Lower lobe of right lung (tissue), 2 donors: Measurements from ENCODE around the gene MT4. TPM values are rescaled to one million over a fixed set of nuclear protein-coding genes. Genes with fewer than 3 reads are reported as not detected.

ENCODE experiments used
- ATAC-seq, 2 donors: fragments of 200-7000 bp; cut with Tn5 transposase; one replicate each; pipeline ENCODE4 v1.9.1; 2020 to 2022; ENCODE audit warnings: mild to moderate bottlenecking in 2 of 2, moderate library complexity in 2 of 2
- DNase-seq: peaks from one replicate; pipeline ENCODE4 v3.0.0-alpha.2; 2020
- H3K27ac ChIP-seq: fragments of 200-600 bp; one replicate; pipeline ENCODE4 v1.8.0; 2022
- H3K27me3 ChIP-seq: fragments of 200-600 bp; one replicate; pipeline ENCODE4 v1.8.0; 2022; ENCODE audit warnings: low read depth
- H3K36me3 ChIP-seq: fragments of 200-600 bp; one replicate; pipeline ENCODE4 v1.8.0; 2022; ENCODE audit warnings: mild to moderate bottlenecking
- H3K4me1 ChIP-seq: fragments of 200-600 bp; one replicate; pipeline ENCODE4 v1.8.0; 2022
- H3K4me3 ChIP-seq: fragments of 200-600 bp; one replicate; pipeline ENCODE4 v1.8.0; 2022; ENCODE audit warnings: mild to moderate bottlenecking
- H3K9me3 ChIP-seq: fragments of 200-600 bp; one replicate; pipeline ENCODE4 v1.8.0; 2022
- intact Hi-C: fragments of 100-400 bp; cut with DNase I; formaldehyde crosslinking; loops from one replicate; pipeline ENCODE4 v1.11.0; 2022
- total RNA-seq: library from RNA; stranded (reverse); fragmentation: NEBNext Ultra II Directional; extraction: Animal tissue kit (Norgen Biotek cat#: 25700); gene quantifications from one replicate; pipeline ENCODE4 v1.2.1, GENCODE V29; 2021
- TF ChIP-seq, protein P1 (sequence below): fragments of 200-600 bp; IDR thresholded peaks from one replicate; pipeline ENCODE4 v1.8.0; 2022; ENCODE audit warnings: antibody characterized with exemption, mild to moderate bottlenecking
- donor health status: DM: no; HTN: yes; CAD: no; lungs with severe emphysema.

Gene MT4
- total RNA-seq, 1 donor from 2014 or later = not detected

DNA sequence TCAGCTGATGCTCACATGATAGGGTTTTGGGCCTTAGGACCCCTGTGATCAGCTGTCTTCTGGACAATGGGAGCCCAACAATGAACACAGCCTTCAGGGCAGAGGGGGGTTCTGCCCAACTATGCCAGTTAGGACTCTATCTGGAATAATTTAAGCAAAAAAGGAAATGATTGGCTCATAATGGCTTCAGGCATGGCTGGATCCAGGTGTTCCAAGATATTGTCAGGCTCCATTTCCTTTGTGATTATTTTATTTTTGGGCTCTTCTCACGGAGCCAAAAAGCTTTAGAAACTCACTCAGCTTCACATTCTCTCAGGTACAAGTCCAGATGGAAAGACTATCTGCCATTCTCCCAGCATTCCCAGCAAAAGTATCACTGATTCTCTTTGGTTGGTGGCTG is 40.6 kb downstream of the MT4 start:
- no peak for ATAC-seq
- Histone ChIP-seq H3K27me3 (no peaks in the 10 kb centered on the region), H3K4me1 (peaks cover 39% of the 10 kb centered on the region), H3K4me3 (no peak overlapping the region), H3K9me3 (no peaks in the 10 kb centered on the region), H3K27ac (peak overlapping the region; percentile 96), H3K36me3 (no peaks in the 10 kb centered on the region)
- TF ChIP-seq, protein P1, sequence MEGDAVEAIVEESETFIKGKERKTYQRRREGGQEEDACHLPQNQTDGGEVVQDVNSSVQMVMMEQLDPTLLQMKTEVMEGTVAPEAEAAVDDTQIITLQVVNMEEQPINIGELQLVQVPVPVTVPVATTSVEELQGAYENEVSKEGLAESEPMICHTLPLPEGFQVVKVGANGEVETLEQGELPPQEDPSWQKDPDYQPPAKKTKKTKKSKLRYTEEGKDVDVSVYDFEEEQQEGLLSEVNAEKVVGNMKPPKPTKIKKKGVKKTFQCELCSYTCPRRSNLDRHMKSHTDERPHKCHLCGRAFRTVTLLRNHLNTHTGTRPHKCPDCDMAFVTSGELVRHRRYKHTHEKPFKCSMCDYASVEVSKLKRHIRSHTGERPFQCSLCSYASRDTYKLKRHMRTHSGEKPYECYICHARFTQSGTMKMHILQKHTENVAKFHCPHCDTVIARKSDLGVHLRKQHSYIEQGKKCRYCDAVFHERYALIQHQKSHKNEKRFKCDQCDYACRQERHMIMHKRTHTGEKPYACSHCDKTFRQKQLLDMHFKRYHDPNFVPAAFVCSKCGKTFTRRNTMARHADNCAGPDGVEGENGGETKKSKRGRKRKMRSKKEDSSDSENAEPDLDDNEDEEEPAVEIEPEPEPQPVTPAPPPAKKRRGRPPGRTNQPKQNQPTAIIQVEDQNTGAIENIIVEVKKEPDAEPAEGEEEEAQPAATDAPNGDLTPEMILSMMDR = no peak
- intact Hi-C loops = no loop called here
- no peak for DNase-seq

DNA sequence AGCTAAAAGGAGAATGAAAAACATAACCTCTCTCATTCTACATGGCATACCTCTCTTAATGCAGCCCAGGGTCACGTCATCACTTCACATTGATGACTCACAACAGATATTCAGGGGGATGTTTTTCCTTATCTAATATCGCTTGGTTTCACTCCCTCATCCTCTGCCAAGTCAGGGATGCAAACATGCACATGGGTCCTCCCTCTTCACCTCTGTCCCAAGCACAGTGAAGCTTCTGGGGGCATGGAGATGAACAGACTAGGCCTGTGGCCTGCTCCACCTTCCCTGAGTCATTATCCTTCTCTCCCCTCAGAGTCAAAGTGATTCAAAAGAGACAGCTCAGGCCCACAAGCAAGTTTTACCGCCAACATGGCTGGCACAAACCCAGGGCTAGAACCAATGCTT is 41.2 kb downstream of the MT4 start:
- H3K36me3 ChIP-seq = no peaks in the 10 kb centered on the region
- no peak for DNase-seq
- H3K4me3 ChIP-seq = no peak overlapping the region
- intact Hi-C loops = no loop called here
- H3K27me3 ChIP-seq = no peaks in the 10 kb centered on the region
- no peak for ATAC-seq
- TF ChIP-seq, protein P1 = no peak
- peak overlapping the region; percentile 96 for H3K27ac ChIP-seq
- peaks cover 45% of the 10 kb centered on the region for H3K4me1 ChIP-seq
- H3K9me3 ChIP-seq = no peaks in the 10 kb centered on the region

DNA sequence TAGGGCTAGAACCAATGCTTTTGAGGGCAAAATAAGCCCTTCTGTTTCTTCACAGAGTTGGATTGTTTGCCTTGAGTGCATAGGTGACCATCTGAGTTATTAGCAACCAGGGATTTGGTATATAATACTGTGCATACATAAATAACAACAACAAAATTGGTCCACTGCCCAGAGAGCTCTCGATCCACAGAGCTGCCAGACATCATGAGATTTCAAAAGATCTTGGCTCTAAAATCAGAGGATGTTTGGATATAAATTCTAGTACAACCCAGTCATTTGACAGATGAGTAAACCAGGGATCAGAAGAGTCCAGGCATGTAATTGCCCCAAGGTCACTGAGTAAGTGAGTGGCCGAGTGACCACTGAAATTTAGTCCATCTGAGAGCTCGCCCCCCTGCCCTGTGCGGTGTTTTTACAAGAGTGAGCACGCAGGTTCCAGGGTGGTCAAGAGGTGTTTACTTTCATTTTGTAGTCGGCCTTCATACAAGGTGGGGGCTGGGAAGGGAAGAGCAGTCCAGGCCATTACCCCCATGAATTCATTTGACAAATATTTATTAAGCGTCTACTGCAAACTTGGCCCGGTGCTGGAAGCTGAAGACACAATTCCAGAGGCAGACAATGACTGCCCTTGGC is 41.7 kb downstream of the MT4 start:
- H3K36me3 ChIP-seq = no peaks in the 10 kb centered on the region
- no peaks in the 10 kb centered on the region for H3K27me3 ChIP-seq
- H3K4me1 ChIP-seq = peaks cover 51% of the 10 kb centered on the region
- no peaks in the 10 kb centered on the region for H3K9me3 ChIP-seq
- intact Hi-C loops = no loop called here
- H3K4me3 ChIP-seq = peak overlapping the region; percentile 12
- DNase-seq (no peak), ATAC-seq (peak in 1 of 2 donors; percentile 0)
- TF ChIP-seq, protein P1 = no peak
- peak overlapping the region; percentile 96 for H3K27ac ChIP-seq

DNA sequence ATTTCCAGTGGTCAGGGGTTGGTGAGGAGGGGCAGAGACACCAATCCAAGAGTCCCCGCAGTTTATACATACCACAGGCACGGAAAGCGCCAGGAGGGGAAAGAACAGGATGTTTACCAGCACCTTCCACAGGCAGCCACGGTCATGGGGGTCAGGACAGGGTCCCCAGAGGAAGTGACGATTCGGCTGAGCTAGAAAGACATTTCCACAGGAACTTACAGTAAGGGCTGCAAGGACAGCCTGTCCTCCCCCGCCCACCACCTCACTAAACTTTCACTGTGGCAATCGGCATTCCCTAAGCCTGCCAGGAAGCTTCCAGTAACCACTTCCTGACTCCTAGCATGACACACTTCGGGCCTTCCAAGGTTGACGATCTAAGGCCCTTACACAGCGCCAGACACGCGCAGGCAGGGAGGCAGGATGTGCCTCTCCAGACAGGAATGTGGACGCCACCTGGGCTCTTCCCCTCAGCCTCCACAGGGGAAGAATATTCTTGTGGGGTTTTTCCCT is 42.3 kb downstream of the MT4 start:
- no peaks in the 10 kb centered on the region for H3K36me3 ChIP-seq
- DNase-seq = peak; percentile 81
- peak overlapping the region; percentile 96 for H3K27ac ChIP-seq
- H3K4me3 ChIP-seq = peak overlapping the region; percentile 72
- peak; percentile 56 for ATAC-seq
- H3K9me3 ChIP-seq = no peaks in the 10 kb centered on the region
- peaks cover 55% of the 10 kb centered on the region for H3K4me1 ChIP-seq
- H3K27me3 ChIP-seq = no peaks in the 10 kb centered on the region
- TF ChIP-seq, protein P1 = no peak
- intact Hi-C loops = no loop called here

DNA sequence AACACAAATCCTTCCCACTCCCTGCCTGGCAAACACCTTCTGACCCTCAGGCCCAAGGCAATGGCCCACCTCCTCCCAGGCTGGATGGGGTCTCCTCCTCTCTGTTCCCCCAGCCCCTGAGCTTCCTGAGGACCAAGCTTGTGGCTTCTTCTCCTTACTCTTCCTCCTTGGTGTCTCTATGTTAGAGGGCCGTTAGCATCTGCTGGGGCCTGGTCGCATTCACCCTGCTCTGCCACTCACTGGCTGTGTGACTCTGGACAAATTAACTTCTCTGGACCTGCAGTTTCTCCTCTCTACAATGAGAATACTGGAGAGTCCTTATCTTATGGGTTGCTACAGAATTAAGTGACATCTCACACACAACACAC is 42.8 kb downstream of the MT4 start:
- Histone ChIP-seq H3K27ac (peak overlapping the region; percentile 96), H3K27me3 (no peaks in the 10 kb centered on the region), H3K4me1 (peaks cover 55% of the 10 kb centered on the region), H3K9me3 (no peaks in the 10 kb centered on the region), H3K4me3 (peak overlapping the region; percentile 72), H3K36me3 (no peaks in the 10 kb centered on the region)
- intact Hi-C loops = no loop called here
- TF ChIP-seq, protein P1 = no peak
- ATAC-seq = no peak
- DNase-seq = no peak
